Measurements from ENCODE around the gene CD109. TPM values are rescaled to one million over a fixed set of nuclear protein-coding genes. Genes with fewer than 3 reads are reported as not detected.
"Not testable (repeated sequence)": the region's sequence is repeated elsewhere in the genome, so short reads cannot be mapped to it uniquely, and the experiment has no call there.

CD109 gene
- total RNA-seq, 1 experiment from 2014 or later = 3.2 TPM

DNA sequence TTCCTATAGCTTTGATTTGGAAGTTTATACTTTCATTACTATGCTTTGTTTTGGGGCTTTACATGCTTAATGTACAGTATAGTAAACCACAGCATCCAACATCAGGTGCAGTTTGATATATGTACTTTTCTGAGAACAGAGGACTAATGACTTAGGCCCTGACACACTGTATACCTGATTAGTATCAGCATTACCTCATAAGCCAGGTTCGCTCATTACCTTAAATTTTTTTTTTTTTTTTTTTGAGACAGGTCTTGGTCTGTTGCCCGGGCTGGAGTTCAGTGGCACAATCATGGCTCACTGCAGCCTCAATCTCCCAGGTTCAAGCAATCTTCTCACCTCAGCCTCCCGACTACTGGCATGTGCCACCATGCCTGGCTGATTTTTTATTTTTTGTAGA, 28.4 kb downstream of the CD109 start:
- no peak overlapping the region for H4K91ac ChIP-seq (ENCODE audit: insufficient read length, low read depth, low read length)

GRCh38 chr6:73725192-73725591, 29.2 kb downstream of the CD109 start:
- not testable (repeated sequence) for H2AFZ ChIP-seq (ENCODE audit: low read length)

More for the DNA sequence above, 28.4 kb downstream of the CD109 start:
- H3K27me3 Mint-ChIP-seq (ENCODE audit: low read depth) = no peaks in the 10 kb centered on the region
- Histone ChIP-seq H3K27ac (ENCODE audit: insufficient read length, low read depth, low read length) (no peak overlapping the region), H3K18ac (ENCODE audit: insufficient read length, low read depth, low read length) (no peak overlapping the region), H2AFZ (ENCODE audit: low read length) (no peak overlapping the region), H3K23ac (ENCODE audit: insufficient read length, low read depth, low read length) (no peak overlapping the region), H3K14ac (ENCODE audit: insufficient read depth, low read length) (no peak overlapping the region), H2BK120ac (ENCODE audit: low read depth, low read length, poor library complexity, severe bottlenecking) (no peak overlapping the region), H3T11ph (ENCODE audit: low read length) (no peak overlapping the region), H3K56ac (ENCODE audit: insufficient read length, low read depth, low read length) (no peak overlapping the region), H4K5ac (ENCODE audit: insufficient read length, low read depth, low read length) (no peak overlapping the region), H3K4me2 (ENCODE audit: insufficient read depth, insufficient read length, low read length) (no peak overlapping the region), H2AK5ac (ENCODE audit: insufficient read length, low read length) (no peak overlapping the region), H3K27me3 (ENCODE audit: insufficient read depth, low read length) (no peaks in the 10 kb centered on the region), H4K20me1 (ENCODE audit: control insufficient read depth, insufficient read depth, insufficient read length) (no peaks in the 10 kb centered on the region), H2BK12ac (ENCODE audit: insufficient read length, low read depth, low read length) (no peak overlapping the region), H3K79me1 (ENCODE audit: insufficient read depth, low read depth, low read length, poor library complexity, severe bottlenecking) (no peaks in the 10 kb centered on the region), H3K4me1 (ENCODE audit: insufficient read depth, low read length) (no peaks in the 10 kb centered on the region), H2BK5ac (ENCODE audit: insufficient read length, low read length) (no peak overlapping the region), H3K4ac (ENCODE audit: low read depth, low read length) (no peak overlapping the region), H3K9me3 (ENCODE audit: control insufficient read depth, low read depth, low read length) (no peaks in the 10 kb centered on the region), H3K23me2 (ENCODE audit: insufficient read length, low read depth, low read length, poor library complexity, severe bottlenecking) (no peaks in the 10 kb centered on the region), H2BK15ac (ENCODE audit: low read depth, low read length) (no peak overlapping the region), H3K9ac (ENCODE audit: extremely low read depth, insufficient read length, low read length) (no peak overlapping the region), H4K8ac (replicated peaks; ENCODE audit: insufficient read length, low read depth, low read length) (no peak overlapping the region), H2BK20ac (ENCODE audit: low read depth, low read length, poor library complexity, severe bottlenecking) (no peak overlapping the region), H3K79me2 (ENCODE audit: insufficient read depth, low read length) (no peaks in the 10 kb centered on the region)
- WGBS (ENCODE audit: extremely low coverage, insufficient read length, low lambda C conversion rate) = no CpG with 5 or more reads among the region's 3 CpGs
- H3K4me3 Mint-ChIP-seq = no peak overlapping the region
- no peaks in the 10 kb centered on the region for H3K4me1 Mint-ChIP-seq
- H3K36me3 Mint-ChIP-seq (ENCODE audit: insufficient read depth in 1 of 3, low read depth in 3 of 3) = no peaks in the 10 kb centered on the region
- DNase-seq = no peak
- TF ChIP-seq, protein P1, sequence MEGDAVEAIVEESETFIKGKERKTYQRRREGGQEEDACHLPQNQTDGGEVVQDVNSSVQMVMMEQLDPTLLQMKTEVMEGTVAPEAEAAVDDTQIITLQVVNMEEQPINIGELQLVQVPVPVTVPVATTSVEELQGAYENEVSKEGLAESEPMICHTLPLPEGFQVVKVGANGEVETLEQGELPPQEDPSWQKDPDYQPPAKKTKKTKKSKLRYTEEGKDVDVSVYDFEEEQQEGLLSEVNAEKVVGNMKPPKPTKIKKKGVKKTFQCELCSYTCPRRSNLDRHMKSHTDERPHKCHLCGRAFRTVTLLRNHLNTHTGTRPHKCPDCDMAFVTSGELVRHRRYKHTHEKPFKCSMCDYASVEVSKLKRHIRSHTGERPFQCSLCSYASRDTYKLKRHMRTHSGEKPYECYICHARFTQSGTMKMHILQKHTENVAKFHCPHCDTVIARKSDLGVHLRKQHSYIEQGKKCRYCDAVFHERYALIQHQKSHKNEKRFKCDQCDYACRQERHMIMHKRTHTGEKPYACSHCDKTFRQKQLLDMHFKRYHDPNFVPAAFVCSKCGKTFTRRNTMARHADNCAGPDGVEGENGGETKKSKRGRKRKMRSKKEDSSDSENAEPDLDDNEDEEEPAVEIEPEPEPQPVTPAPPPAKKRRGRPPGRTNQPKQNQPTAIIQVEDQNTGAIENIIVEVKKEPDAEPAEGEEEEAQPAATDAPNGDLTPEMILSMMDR (conservative IDR thresholded peaks at IDR 0.05) = no peak
- H3K9me3 Mint-ChIP-seq = no peaks in the 10 kb centered on the region
- H3K27ac Mint-ChIP-seq = no peak overlapping the region

More at GRCh38 chr6:73725192-73725591, 29.2 kb downstream of the CD109 start:
- H4K8ac ChIP-seq (replicated peaks; ENCODE audit: insufficient read length, low read depth, low read length); H4K91ac ChIP-seq (ENCODE audit: insufficient read length, low read depth, low read length); H3K9ac ChIP-seq (ENCODE audit: extremely low read depth, insufficient read length, low read length); H3K36me3 Mint-ChIP-seq (ENCODE audit: insufficient read depth in 1 of 3, low read depth in 3 of 3); H3K18ac ChIP-seq (ENCODE audit: insufficient read length, low read depth, low read length); H3K79me1 ChIP-seq (ENCODE audit: insufficient read depth, low read depth, low read length, poor library complexity, severe bottlenecking); H3K14ac ChIP-seq (ENCODE audit: insufficient read depth, low read length); H3T11ph ChIP-seq (ENCODE audit: low read length); H3K23ac ChIP-seq (ENCODE audit: insufficient read length, low read depth, low read length); H2AK5ac ChIP-seq (ENCODE audit: insufficient read length, low read length); H3K79me2 ChIP-seq (ENCODE audit: insufficient read depth, low read length); H4K20me1 ChIP-seq (ENCODE audit: control insufficient read depth, insufficient read depth, insufficient read length); H3K4me2 ChIP-seq (ENCODE audit: insufficient read depth, insufficient read length, low read length); H3K4me1 Mint-ChIP-seq; H2BK20ac ChIP-seq (ENCODE audit: low read depth, low read length, poor library complexity, severe bottlenecking); H3K4me3 Mint-ChIP-seq; H3K27ac Mint-ChIP-seq; DNase-seq; H4K5ac ChIP-seq (ENCODE audit: insufficient read length, low read depth, low read length); H2BK120ac ChIP-seq (ENCODE audit: low read depth, low read length, poor library complexity, severe bottlenecking); H3K56ac ChIP-seq (ENCODE audit: insufficient read length, low read depth, low read length); H3K27me3 Mint-ChIP-seq (ENCODE audit: low read depth); H2BK5ac ChIP-seq (ENCODE audit: insufficient read length, low read length); H3K9me3 Mint-ChIP-seq; H3K27me3 ChIP-seq (ENCODE audit: insufficient read depth, low read length); H3K9me3 ChIP-seq (ENCODE audit: control insufficient read depth, low read depth, low read length); H3K4me1 ChIP-seq (ENCODE audit: insufficient read depth, low read length); H3K4ac ChIP-seq (ENCODE audit: low read depth, low read length); H3K23me2 ChIP-seq (ENCODE audit: insufficient read length, low read depth, low read length, poor library complexity, severe bottlenecking); H3K27ac ChIP-seq (ENCODE audit: insufficient read length, low read depth, low read length); H2BK15ac ChIP-seq (ENCODE audit: low read depth, low read length); H2BK12ac ChIP-seq (ENCODE audit: insufficient read length, low read depth, low read length): not testable (repeated sequence)
- WGBS (ENCODE audit: extremely low coverage, insufficient read length, low lambda C conversion rate) = no CpG with 5 or more reads among the region's 8 CpGs
